ENCODE results near the gene ABO.
"Not testable (repeated sequence)": the region's sequence is repeated elsewhere in the genome, so short reads cannot be mapped to it uniquely, and the experiment has no call there.

The ABO gene

GRCh38 chr9:133221994-133222393, 53.0 kb downstream of the ABO start:
- DNase-seq, result not testable (repeated sequence)

DNA sequence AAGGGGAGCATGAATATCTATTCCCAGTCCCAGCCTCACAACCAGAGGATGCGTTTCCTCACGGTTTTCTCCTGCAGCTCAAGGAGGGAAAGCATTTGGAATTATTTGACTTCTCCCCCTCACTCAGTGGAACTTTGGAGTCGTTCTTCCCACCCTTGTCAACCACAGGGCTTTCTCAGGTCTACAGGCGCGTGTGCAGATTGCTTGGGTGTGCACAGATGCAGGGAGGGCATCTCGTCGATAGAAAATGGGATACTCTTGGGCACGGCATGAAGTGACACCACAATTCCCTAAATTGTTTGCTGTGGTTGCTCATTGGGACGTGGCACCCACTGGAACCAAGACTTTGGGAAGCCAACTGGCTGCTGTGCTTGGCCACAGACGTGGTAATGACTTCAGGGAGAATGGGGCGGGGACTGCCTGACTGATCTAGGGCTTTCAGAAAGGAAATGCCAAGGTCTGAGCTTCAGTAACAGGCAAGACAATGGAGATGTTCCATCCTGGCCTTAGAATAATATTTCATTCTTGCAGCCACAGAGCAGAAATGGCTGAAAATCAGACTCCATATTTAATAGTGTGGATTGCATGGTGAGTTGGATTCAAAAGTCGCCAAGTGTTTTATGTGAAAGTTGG, 53.7 kb downstream of the ABO start:
- no peak for DNase-seq

GRCh38 chr9:133218049-133218975, 56.7 kb downstream of the ABO start:
- DNase-seq, result not testable (repeated sequence)

- not testable (repeated sequence) for DNase-seq
Measured at GRCh38 chr9:133217333-133217988, 57.5 kb downstream of the ABO start.

GRCh38 chr9:133214276-133214675, 60.7 kb downstream of the ABO start:
- not testable (repeated sequence) for DNase-seq

- DNase-seq, result no peak
Measured at GRCh38 chr9:133210609-133211008, 64.4 kb downstream of the ABO start.

DNA sequence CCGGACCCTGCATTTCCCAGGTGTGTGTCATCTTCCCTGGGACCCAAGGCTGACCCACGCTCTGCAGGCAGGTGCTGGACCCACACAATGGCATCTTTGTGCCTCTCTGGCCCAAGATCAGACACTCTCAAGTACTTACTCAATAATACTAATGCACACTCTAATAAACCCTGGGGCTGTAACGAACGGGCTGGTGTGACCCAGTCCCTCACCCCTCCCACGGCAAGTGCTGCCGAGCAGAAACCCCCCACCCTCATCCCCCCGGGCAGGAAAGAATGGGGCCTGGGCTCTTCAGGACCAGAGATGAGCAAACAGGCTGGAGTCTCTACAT, 64.8 kb downstream of the ABO start:
- DNase-seq, result no peak

DNA sequence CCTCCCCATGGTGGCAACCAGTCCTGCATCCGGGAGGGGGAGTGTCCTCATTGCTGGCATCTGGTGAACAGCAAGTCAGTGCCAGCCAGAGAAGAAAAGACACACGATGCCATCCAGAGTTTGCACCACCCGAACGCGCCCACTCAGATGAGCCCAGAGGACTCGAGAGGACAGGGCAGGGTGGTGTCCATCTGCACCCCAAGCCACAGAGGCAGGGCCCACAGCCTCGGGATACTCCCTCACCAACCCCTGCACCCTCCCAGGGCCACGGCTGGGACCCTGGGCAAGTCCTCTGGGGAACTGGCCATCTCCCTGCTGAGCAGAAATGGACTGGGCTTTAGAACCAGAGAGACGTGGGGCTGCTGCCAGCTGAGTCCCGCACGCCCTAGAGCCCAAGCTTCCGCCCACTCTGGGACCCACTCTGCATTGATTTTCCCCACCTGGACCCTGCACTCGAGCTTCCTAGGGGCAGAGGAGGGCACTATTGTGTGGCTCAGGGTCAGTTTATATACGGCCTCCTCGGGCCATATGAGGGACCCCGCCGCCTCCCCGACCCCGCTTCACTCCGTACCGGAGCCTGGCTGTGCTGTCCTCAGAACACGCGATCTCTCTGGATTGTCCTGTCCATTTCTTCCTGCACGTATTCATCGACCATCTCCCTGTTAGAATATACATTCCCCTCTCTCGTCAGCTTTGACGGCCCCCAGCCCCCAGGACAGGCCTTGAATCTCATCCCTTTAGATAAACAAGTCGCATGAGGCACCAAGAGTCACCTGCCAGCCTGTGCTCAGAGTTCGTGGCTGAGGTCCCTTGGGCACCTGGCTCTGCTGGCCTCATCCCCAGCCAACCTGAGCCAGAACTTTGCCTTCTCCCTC, 65.4 kb downstream of the ABO start:
- not testable (repeated sequence) for DNase-seq

DNA sequence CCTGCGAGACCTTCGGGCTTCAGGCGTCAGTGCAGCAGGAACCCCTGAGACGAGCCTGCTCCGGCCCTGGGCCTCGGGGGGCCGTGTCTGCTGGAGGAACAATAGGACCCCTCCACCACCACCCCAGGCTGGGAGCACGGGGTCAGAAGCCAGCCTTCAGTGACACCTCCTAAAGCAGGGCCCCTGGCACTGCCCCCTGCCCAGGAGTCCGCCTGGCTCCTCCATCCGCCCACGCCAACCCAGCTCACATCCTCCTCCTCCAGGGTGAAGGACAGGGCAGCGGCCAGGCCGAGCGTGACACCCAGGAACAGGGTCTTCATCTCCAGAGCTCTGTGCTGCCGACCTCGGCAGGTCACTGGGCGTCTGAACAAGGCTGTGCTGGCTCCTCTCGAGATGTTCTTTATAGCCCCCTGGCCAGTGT, 66.1 kb downstream of the ABO start, which contains the start of gene OBP2B:
OBP2B (minus strand) TSS at position 371 of the 421 bp plus-strand sequence; CDS start at position 320, 51 bp downstream.
- not testable (repeated sequence) for DNase-seq

DNA sequence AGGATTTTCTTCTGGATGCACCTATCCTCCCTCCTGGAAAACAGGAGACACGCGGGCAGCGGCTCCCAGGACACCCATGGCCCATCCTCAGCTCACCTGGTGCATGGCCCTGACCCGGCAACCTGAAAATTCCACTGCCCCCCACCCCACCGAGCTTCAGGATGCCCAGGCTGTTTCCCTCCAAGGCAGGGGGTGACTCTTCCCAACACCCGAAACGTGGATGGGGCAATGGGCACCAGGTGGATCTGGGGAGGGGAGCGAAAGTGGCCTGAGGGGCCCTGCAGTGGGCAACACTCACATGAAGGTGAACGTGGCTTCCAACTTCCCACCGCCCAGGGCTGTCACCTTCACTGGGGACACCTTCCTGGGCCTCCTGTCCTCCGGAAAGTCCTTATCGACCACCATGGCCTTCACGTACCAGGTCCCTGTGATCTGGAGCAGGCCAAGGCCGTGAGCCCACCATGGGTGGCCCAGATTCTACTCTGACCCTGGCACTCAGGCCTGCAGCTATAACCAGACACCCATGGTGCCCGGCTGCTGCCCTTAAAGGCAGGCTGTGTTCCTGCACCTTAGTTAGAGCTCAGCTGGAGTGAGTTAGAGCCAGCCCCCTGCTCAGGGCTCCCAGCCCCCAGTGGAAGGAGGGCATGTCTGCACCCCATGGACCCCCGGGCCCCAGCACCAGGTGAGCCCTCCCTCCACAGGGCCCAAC, 66.7 kb downstream of the ABO start:
- DNase-seq, result not testable (repeated sequence)

DNA sequence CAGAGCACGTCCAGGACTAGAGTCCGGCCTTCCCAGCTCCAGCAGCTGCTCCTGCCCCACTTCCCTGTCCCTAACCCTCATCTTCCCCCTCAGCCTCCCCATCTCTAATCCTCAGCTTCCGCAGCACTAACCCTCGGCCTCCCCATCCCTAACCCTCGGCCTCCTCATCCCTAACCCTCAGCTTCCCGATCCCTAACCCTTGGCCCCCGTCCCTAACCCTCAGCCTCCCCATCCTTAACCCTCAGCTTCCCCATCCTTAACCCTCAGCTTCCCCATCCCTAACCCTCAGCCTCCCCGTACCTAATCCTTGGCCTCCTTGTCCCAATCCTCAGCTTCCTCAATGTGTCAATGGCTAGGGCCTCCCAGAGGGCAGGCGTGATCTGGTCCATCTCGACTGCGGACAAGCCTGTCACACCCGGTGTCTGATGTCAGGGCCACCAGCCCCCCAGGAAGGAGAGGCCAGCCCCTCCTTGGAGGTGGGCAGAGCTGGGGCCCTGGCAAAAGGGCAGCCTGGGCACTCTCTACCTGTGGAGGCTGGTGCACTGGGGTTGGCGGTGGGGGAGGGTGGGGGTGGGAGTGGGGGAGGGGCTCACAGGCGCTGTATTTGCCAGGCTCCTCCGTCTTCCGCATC, 67.3 kb downstream of the ABO start:
- DNase-seq, result no peak

DNA sequence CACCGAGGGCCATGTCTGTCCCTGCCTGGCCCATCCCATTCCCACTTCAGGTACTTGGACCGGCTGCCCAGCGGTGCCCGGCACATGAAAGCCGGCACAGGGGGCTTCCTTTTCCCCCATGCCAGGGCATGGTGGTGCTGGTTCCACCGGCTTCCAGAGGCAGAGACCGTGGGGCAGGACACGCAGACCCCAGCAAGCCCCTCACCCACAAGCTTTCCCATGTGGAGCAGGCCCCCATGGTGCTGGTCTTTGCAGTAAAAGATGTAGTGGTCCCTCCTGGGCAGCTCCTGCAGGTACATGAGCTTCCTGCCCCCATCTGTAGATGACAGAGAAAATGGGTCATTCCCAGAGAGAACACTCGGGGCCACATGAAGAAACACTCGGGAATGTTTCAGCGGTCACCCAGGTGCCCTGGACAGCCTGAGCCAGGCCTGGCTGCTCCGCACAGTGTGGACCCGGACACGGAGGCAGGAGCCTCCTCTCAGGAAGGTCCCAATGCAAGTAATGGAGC, 67.9 kb downstream of the ABO start:
- no peak for DNase-seq

- DNase-seq, result no peak
Measured at GRCh38 chr9:133205996-133206931, 68.7 kb downstream of the ABO start.

- not testable (repeated sequence) for DNase-seq
Measured at GRCh38 chr9:133205481-133205887, 69.5 kb downstream of the ABO start.

Data from eye (tissue), 1 donor.